H1 (cell line): Measurements from ENCODE around the gene ME1. TPM values are rescaled to one million over a fixed set of nuclear protein-coding genes. Genes with fewer than 3 reads are reported as not detected.

Experiments
- CTCF ChIA-PET: fragments of 300-600 bp; sonication (Branson Sonifier 250); formaldehyde crosslinking; loops from one replicate; lab custom pipeline; 2021; ENCODE audit not compliant: partially characterized antibody; lab: Charles Lee
- POLR2A ChIA-PET: fragments of 300-600 bp; sonication (Branson Sonifier 250); formaldehyde crosslinking; loops from one replicate; lab custom pipeline; 2021; ENCODE audit warnings: inconsistent platforms; ENCODE audit not compliant: partially characterized antibody; lab: Charles Lee
- DNase-seq, 2 experiments: peaks; one replicate each; pipeline versions ENCODE4 v3.0.0 to v3.0.0-alpha.2; 2010 to 2022; ENCODE audit warnings: low spot score in 2 of 2, low read depth in 1 of 2, mixed read lengths in 1 of 2
- FAIRE-seq: peaks from 2 replicates; lab custom pipeline; 2011; peaks lifted over from hg19 to GRCh38; lab: Jason Lieb, UNC
- H2AFZ ChIP-seq: 2 replicates; pipeline ENCODE4 v1.8.1; 2012; ENCODE audit warnings: low read length, inconsistent platforms
- H2AK5ac ChIP-seq: 2 replicates; pipeline ENCODE4 v1.6.1; 2013; ENCODE audit warnings: low read depth, low read length
- H2BK120ac ChIP-seq: replicated peaks from 2 replicates; pipeline ENCODE3; 2013; ENCODE audit warnings: low read depth, low read length, inconsistent platforms
- H2BK12ac ChIP-seq: 2 replicates; pipeline ENCODE4 v1.6.1; 2013; ENCODE audit warnings: low read depth, low read length
- H2BK15ac ChIP-seq: 2 replicates; pipeline ENCODE4 v1.6.1; 2013; ENCODE audit warnings: low read length
- H2BK20ac ChIP-seq: 2 replicates; pipeline ENCODE4 v1.6.1; 2013; ENCODE audit warnings: low read length
- H2BK5ac ChIP-seq: 2 replicates; pipeline ENCODE4 v1.6.1; 2013; ENCODE audit warnings: low read depth, low read length
- H3K14ac ChIP-seq: 2 replicates; pipeline ENCODE4 v1.6.1; 2013; ENCODE audit warnings: inconsistent platforms; ENCODE audit not compliant: insufficient read length
- H3K18ac ChIP-seq: 2 replicates; pipeline ENCODE4 v1.6.1; 2013; ENCODE audit warnings: low read length; ENCODE audit errors: extremely low read depth
- H3K23ac ChIP-seq: 2 replicates; pipeline ENCODE4 v1.6.1; 2013; ENCODE audit warnings: inconsistent platforms; ENCODE audit not compliant: insufficient read length
- H3K23me2 ChIP-seq: 2 replicates; pipeline ENCODE4 v1.6.1; 2013; ENCODE audit warnings: low read depth, low read length
- H3K27ac ChIP-seq: 2 replicates; pipeline ENCODE4 v1.6.1; 2011; ENCODE audit warnings: low read depth, low read length, inconsistent platforms
- H3K27me3 ChIP-seq, 4 experiments: replicated peaks in 1 of 4; 1 replicate in 1 of 4; 2 replicates in 3 of 4; pipeline versions ENCODE4 v1.6.1 to v1.8.1; 2011 to 2013; ENCODE audit warnings: low read length in 3 of 4, mild to moderate bottlenecking in 3 of 4, inconsistent platforms in 2 of 4, mixed read lengths in 2 of 4, moderate library complexity in 1 of 4; ENCODE audit not compliant: control insufficient read depth in 3 of 4, insufficient read depth in 3 of 4; ENCODE audit errors: extremely low read depth in 1 of 4
- H3K36me3 ChIP-seq, 4 experiments: 2 replicates each; pipeline versions ENCODE4 v1.6.1 to v1.8.1; 2011 to 2013; ENCODE audit warnings: mild to moderate bottlenecking in 4 of 4, low read length in 3 of 4, moderate library complexity in 2 of 4, control low read depth in 1 of 4, inconsistent platforms in 1 of 4; ENCODE audit not compliant: insufficient read depth in 4 of 4, control insufficient read depth in 2 of 4
- H3K4ac ChIP-seq: replicated peaks from 2 replicates; pipeline ENCODE3; 2013; ENCODE audit warnings: low read length, low read depth, mixed read lengths, inconsistent platforms; ENCODE audit not compliant: insufficient read length
- H3K4me1 ChIP-seq, 4 experiments: replicated peaks in 1 of 4; 1 replicate in 1 of 4; 2 replicates in 3 of 4; pipeline versions ENCODE4 v1.6.1 to v1.8.1; 2011 to 2013; ENCODE audit warnings: low read length in 3 of 4, inconsistent platforms in 2 of 4, mixed read lengths in 1 of 4; ENCODE audit not compliant: insufficient read depth in 4 of 4, control insufficient read depth in 3 of 4
- H3K4me2 ChIP-seq, 2 experiments: 2 replicates each; pipeline versions ENCODE4 v1.6.1 to v1.8.1; 2011 to 2013; ENCODE audit warnings: low read depth in 2 of 2, low read length in 2 of 2, control low read depth in 1 of 2, inconsistent platforms in 1 of 2, mild to moderate bottlenecking in 1 of 2; ENCODE audit not compliant: insufficient read depth in 1 of 2
- H3K4me3 ChIP-seq, 4 experiments: fragments of 200-600, 300-600 bp in 1 of 4; sonication (generic), shearing (Covaris generic), sonication (Bioruptor Twin) in 1 of 4; 2 replicates each; pipeline versions ENCODE4 v1.5.1 to v1.8.1; 2011 to 2016; ENCODE audit warnings: low read length in 4 of 4, low read depth in 3 of 4, control low read depth in 2 of 4, inconsistent platforms in 2 of 4, mild to moderate bottlenecking in 2 of 4, mixed read lengths in 1 of 4, moderate library complexity in 1 of 4; ENCODE audit not compliant: insufficient read depth in 2 of 4; ENCODE audit errors: extremely low read depth in 1 of 4
- H3K56ac ChIP-seq: replicated peaks from 2 replicates; pipeline ENCODE3; 2013; ENCODE audit warnings: low read depth, mild to moderate bottlenecking, mixed read lengths, low read length, inconsistent platforms; ENCODE audit not compliant: insufficient read length
- H3K79me1 ChIP-seq: 2 replicates; pipeline ENCODE4 v1.6.1; 2013; ENCODE audit warnings: low read depth, low read length, control low read depth
- H3K79me2 ChIP-seq, 2 experiments: 2 replicates each; pipeline versions ENCODE4 v1.6.1 to v1.8.1; 2012 to 2013; ENCODE audit warnings: low read length in 2 of 2, mild to moderate bottlenecking in 2 of 2, inconsistent platforms in 1 of 2; ENCODE audit not compliant: insufficient read depth in 2 of 2, control insufficient read depth in 1 of 2
- H3K9ac ChIP-seq, 4 experiments: replicated peaks in 1 of 4; 1 replicate in 1 of 4; 2 replicates in 3 of 4; pipeline versions ENCODE4 v1.6.1 to v1.8.1; 2011 to 2013; ENCODE audit warnings: low read depth in 3 of 4, low read length in 3 of 4, control low read depth in 2 of 4, mild to moderate bottlenecking in 2 of 4, moderate library complexity in 2 of 4, inconsistent platforms in 1 of 4; ENCODE audit errors: extremely low read depth in 1 of 4
- H3K9me3 ChIP-seq, 2 experiments: 2 replicates each; pipeline versions ENCODE4 v1.6.1 to v1.8.1; 2012 to 2013; ENCODE audit warnings: mild to moderate bottlenecking in 2 of 2, moderate library complexity in 2 of 2, control low read depth in 1 of 2, inconsistent platforms in 1 of 2, low read depth in 1 of 2, low read length in 1 of 2, mixed read lengths in 1 of 2; ENCODE audit not compliant: insufficient read depth in 2 of 2
- H4K20me1 ChIP-seq, 2 experiments: replicated peaks in 1 of 2; 2 replicates each; pipeline versions ENCODE3 to v1.8.1; 2011 to 2013; ENCODE audit warnings: inconsistent platforms in 2 of 2, low read length in 2 of 2, mild to moderate bottlenecking in 1 of 2; ENCODE audit not compliant: insufficient read depth in 2 of 2, control insufficient read depth in 1 of 2
- H4K5ac ChIP-seq: 2 replicates; pipeline ENCODE4 v1.6.1; 2013; ENCODE audit warnings: low read length, low read depth, mixed read lengths, inconsistent platforms; ENCODE audit not compliant: insufficient read length
- H4K8ac ChIP-seq: 2 replicates; pipeline ENCODE4 v1.8.0; 2013; ENCODE audit warnings: mild to moderate bottlenecking, moderate library complexity, low read length, inconsistent platforms; ENCODE audit not compliant: insufficient read depth; ENCODE audit errors: extremely low read depth
- H4K91ac ChIP-seq: replicated peaks from 2 replicates; pipeline ENCODE3; 2013; ENCODE audit warnings: low read length, mixed read lengths, inconsistent platforms; ENCODE audit not compliant: insufficient read length
- CHD2 ChIP-seq: IDR thresholded peaks from 2 replicates; pipeline ENCODE4 v1.6.1; 2012; ENCODE audit warnings: low read length, improper control_type of control experiment
- PHF8 ChIP-seq: fragments of 200-600 bp; sonication (generic); conservative IDR thresholded peaks from 2 replicates; pipeline ENCODE4 v1.7.1; 2012; ENCODE audit warnings: low read depth, mild to moderate bottlenecking, inconsistent platforms, low read length, moderate library complexity
- POLR2AphosphoS5 ChIP-seq: IDR thresholded peaks from 2 replicates; pipeline ENCODE4 v1.6.1; 2011; ENCODE audit warnings: low read depth, low read length
- RXRA ChIP-seq: IDR thresholded peaks from 2 replicates; pipeline ENCODE4 v1.6.1; 2011; ENCODE audit warnings: low read depth, mild to moderate bottlenecking, low read length, moderate library complexity; ENCODE audit not compliant: insufficient read depth
- SAP30 ChIP-seq: fragments of 300-600 bp; sonication (generic); IDR thresholded peaks from 2 replicates; pipeline ENCODE4 v1.7.1; 2012; ENCODE audit warnings: low read length, moderate library complexity, mild to moderate bottlenecking, inconsistent platforms; ENCODE audit not compliant: insufficient read depth, insufficient replicate concordance
- SIRT6 ChIP-seq: IDR thresholded peaks from one replicate; pipeline ENCODE4 v1.7.1; 2012; ENCODE audit warnings: low read length, inconsistent platforms
- YY1 ChIP-seq: IDR thresholded peaks from 2 replicates; pipeline ENCODE4 v1.6.1; 2011; ENCODE audit warnings: low read depth, mild to moderate bottlenecking, low read length
- WGBS, 2 experiments: shearing (Covaris generic) in 1 of 2; methylation state at CpG; one replicate each; pipeline versions ENCODE4 v1.1.6 to v1.1.7; 2013 to 2015; ENCODE audit warnings: low lambda C conversion rate in 2 of 2, mixed read lengths in 2 of 2, inconsistent platforms in 1 of 2, low coverage in 1 of 2, missing lambda C conversion rate in 1 of 2; ENCODE audit not compliant: insufficient replicate concordance in 2 of 2, insufficient coverage in 1 of 2, insufficient read length in 1 of 2; ENCODE audit errors: extremely low coverage in 1 of 2, missing lambda C conversion rate in 1 of 2; 5-methylcytosine and 5-hydroxymethylcytosine counted together
- polyA plus RNA-seq, 7 experiments: library from polyadenylated mRNA; depleted of rRNA in 3 of 7; stranded (reverse) in 5 of 7; unstranded in 2 of 7; fragments of >200 nt in 5 of 7; fragments of 200-250 nt in 2 of 7; gene quantifications; 1 replicate in 5 of 7; 2 replicates in 1 of 7; 4 replicates in 1 of 7; pipeline versions ENCODE4 v1.2.1 to v1.2.3, GENCODE V29; 2011 to 2013; ENCODE audit warnings: missing spikeins in 2 of 7, mixed read lengths in 2 of 7
- total RNA-seq: library from RNA; stranded (reverse); fragmentation: NEBNext Ultra II Directional; extraction: Animal tissue kit (Norgen Biotek cat#: 25700); gene quantifications from 2 replicates; pipeline ENCODE4 v1.2.1, GENCODE V29; 2021
- TF ChIP-seq, protein P1 (sequence below): IDR thresholded peaks from 2 replicates; pipeline ENCODE4 v1.6.1; 2012; ENCODE audit warnings: low read length, inconsistent platforms
- TF ChIP-seq, protein P2 (sequence below), 3 experiments: IDR thresholded peaks; 1 replicate in 2 of 3; 2 replicates in 1 of 3; pipeline versions ENCODE4 v1.5.1 to v1.6.1; 2011; ENCODE audit warnings: low read length in 3 of 3, mild to moderate bottlenecking in 3 of 3, inconsistent platforms in 2 of 3, low read depth in 1 of 3, moderate library complexity in 1 of 3; ENCODE audit not compliant: insufficient read depth in 1 of 3; ENCODE audit errors: control extremely low read depth in 1 of 3

Gene ME1
- total and polyA plus RNA-seq, 2 of the 8 experiments (the other 6 are each of a cell fraction or from before 2014, with no cell fraction given) = 1.3 to 3.9 TPM

DNA sequence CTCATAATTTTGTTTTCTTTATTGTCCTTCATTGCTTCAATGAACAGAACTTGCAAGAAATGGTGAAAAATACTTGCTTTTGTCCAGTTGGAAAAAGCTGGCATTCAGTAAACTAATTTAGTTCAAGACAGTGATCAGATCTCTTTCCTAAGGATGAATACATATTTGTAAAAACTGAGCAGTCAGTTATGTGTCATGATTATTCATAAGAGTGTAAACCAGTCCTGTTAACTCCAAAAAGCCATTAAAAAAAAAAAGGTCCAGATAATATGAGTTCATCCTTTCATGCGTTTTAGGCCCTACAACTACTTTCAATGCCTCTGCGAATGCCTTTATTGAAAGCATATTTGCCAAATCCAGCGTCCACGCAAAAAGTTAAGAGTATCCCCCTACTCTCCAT is 238.4 kb downstream of the ME1 start:
- Histone ChIP-seq H2BK12ac (no peak overlapping the region), H3K9me3 (no peaks in the 10 kb centered on the region), H3K56ac (no peak overlapping the region), H3K14ac (no peak overlapping the region), H4K20me1 (peaks cover 6 to 8% of the 10 kb centered on the region in 2 experiments), H4K5ac (no peak overlapping the region), H3K79me2 (peaks cover 0 to 26% of the 10 kb centered on the region in 2 experiments; a peak in 2 of 4 replicates), H3K4me3 (peak overlapping the region; percentile 79 to 98 (median 84)), H3K4me1 (no peaks in the 10 kb centered on the region), H3K23me2 (peaks cover 4% of the 10 kb centered on the region), H2AFZ (no peak overlapping the region), H3K79me1 (peaks cover 4% of the 10 kb centered on the region; the same call in 1 of the 2 replicates), H2BK20ac (no peak overlapping the region), H2AK5ac (no peak overlapping the region), H3K27ac (no peak overlapping the region), H3K18ac (no peak overlapping the region), H4K8ac (no peak overlapping the region), H2BK120ac (no peak overlapping the region), H3K27me3 (no peaks in the 10 kb centered on the region), H3K9ac (peak overlapping the region in 3 of 4 experiments; percentile 84 to 90 (median 85); a peak in 4 of 7 replicates), H3K4me2 (peak overlapping the region; percentile 76 to 89), H3K36me3 (peaks cover 2 to 36% (median 13%) of the 10 kb centered on the region in 4 experiments; a peak in 5 of 8 replicates), H3K4ac (no peak overlapping the region), H3K23ac (no peak overlapping the region), H2BK5ac (no peak overlapping the region), H4K91ac (no peak overlapping the region), H2BK15ac (no peak overlapping the region)
- FAIRE-seq (no peak), DNase-seq (no peak)
- 3% methylated on average over 4 of the region's 4 CpGs; no CpG with 5 or more reads in 1 of the 2 experiments for WGBS, 2 experiments
- POLR2A ChIA-PET = interaction anchor here (0.7 to 1.3 kb wide), 2 partner anchors 28 to 55 kb away, joined by 3 read pairs; no protein-coding TSS in a partner anchor
- CTCF ChIA-PET = interaction anchor here (0.6 to 1.3 kb wide), 3 partner anchors 18 to 879 kb away, joined by 3 to 4 read pairs (median 3); no protein-coding TSS in a partner anchor
- TF ChIP-seq RXRA = no peak
- TF ChIP-seq SAP30 = no peak
- TF ChIP-seq PHF8 = no peak
- no peak for TF ChIP-seq POLR2AphosphoS5
- TF ChIP-seq, protein P1, sequence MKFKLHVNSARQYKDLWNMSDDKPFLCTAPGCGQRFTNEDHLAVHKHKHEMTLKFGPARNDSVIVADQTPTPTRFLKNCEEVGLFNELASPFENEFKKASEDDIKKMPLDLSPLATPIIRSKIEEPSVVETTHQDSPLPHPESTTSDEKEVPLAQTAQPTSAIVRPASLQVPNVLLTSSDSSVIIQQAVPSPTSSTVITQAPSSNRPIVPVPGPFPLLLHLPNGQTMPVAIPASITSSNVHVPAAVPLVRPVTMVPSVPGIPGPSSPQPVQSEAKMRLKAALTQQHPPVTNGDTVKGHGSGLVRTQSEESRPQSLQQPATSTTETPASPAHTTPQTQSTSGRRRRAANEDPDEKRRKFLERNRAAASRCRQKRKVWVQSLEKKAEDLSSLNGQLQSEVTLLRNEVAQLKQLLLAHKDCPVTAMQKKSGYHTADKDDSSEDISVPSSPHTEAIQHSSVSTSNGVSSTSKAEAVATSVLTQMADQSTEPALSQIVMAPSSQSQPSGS = no peak
- TF ChIP-seq YY1 = no peak
- TF ChIP-seq, protein P2, sequence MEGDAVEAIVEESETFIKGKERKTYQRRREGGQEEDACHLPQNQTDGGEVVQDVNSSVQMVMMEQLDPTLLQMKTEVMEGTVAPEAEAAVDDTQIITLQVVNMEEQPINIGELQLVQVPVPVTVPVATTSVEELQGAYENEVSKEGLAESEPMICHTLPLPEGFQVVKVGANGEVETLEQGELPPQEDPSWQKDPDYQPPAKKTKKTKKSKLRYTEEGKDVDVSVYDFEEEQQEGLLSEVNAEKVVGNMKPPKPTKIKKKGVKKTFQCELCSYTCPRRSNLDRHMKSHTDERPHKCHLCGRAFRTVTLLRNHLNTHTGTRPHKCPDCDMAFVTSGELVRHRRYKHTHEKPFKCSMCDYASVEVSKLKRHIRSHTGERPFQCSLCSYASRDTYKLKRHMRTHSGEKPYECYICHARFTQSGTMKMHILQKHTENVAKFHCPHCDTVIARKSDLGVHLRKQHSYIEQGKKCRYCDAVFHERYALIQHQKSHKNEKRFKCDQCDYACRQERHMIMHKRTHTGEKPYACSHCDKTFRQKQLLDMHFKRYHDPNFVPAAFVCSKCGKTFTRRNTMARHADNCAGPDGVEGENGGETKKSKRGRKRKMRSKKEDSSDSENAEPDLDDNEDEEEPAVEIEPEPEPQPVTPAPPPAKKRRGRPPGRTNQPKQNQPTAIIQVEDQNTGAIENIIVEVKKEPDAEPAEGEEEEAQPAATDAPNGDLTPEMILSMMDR (IDR thresholded peaks at IDR 0.05; ENCODE audit: control extremely low read depth in 1 of 3, insufficient read depth in 1 of 3, low read depth in 1 of 3, low read length in 3 of 3) = no peak
- no peak for TF ChIP-seq SIRT6
- no peak for TF ChIP-seq CHD2
